SK-N-MC (cell line): ENCODE data around the gene ADGRL1.

Experiments used
- EZH2 ChIP-seq: fragments of 200-600 bp; sonication (generic); IDR thresholded peaks from one replicate; pipeline ENCODE4 v1.6.1; 2017; ENCODE audit warnings: antibody characterized with exemption
- FOXP2 ChIP-seq: optimal IDR thresholded peaks from 2 replicates; pipeline ENCODE3; 2011; ENCODE audit warnings: mild to moderate bottlenecking, moderate library complexity; ENCODE audit not compliant: insufficient read depth; ENCODE audit errors: extremely low read length, control extremely low read depth
- POLR2AphosphoS5 ChIP-seq: IDR thresholded peaks from 2 replicates; pipeline ENCODE4 v1.6.1; 2012; ENCODE audit warnings: mild to moderate bottlenecking, low read depth, low read length, borderline replicate concordance

DNA sequence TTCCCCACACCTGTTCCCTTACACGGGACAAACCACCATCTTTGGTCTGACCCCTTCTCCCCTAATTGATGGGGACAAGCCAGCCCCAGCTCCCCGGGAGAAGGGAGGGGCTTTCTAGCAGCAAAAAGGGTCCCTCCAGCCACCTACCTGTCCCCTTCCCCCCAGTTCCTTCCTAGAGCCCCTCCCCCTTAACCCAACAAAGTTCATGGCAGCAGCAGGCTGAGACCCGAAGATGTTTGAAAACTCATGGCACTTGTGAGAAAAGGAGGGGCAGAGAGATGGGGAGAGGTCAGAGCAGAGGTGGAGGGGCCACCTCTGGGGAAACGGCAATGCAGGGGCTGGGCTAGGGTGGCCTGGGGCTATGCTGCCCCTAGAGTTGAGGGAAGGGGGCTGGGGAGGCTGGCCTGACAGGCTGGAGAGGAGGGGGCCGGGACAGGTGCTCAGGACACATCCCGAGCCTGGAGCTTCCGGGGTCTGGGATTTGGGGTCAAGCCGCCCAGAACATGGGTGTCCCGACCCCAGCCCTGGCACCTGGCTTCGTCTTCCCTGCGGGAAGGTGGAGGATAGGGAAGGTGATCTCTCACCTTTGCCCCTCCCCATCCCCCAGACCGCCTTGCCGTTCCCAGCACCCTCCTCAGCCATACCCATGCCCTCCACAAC is 57.1 kb downstream of the ADGRL1 start:
- TF ChIP-seq POLR2AphosphoS5 (no peak; the same call in none of the 2 replicates), FOXP2 (no peak), EZH2 (no peak)
